Suppressor macrophage treated with lipopolysaccharide for 1 hour (primary cell): ENCODE data around the gene DUSP16.
"Not testable (repeated sequence)": the region's sequence is repeated elsewhere in the genome, so short reads cannot be mapped to it uniquely, and the experiment has no call there.

Experiments
- DNase-seq, 3 donors: peaks; one replicate each; pipeline ENCODE4 v3.0.0-alpha.2; 2020 to 2022

Gene DUSP16

DNA sequence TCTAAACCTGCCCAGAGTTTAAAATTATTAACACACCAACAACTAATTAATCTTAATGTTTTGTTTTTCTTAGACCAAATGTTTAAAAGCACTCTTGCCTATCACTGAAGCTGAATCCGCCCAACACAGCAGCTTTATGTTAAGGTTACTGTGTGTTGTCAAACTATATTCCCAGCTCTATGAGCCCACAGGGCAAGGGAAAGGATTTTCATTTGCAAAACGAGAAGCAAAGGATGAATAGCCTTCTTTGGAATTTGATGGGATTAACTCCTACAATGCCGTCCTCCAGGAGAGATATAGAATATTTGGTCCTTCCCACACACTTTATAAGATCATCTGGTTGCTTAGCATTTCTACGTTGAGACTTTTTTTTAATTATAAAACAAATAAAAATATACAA lies 43.7 kb downstream of the DUSP16 start:
- no peak for DNase-seq

GRCh38 chr12:12518464-12518845 lies 44.2 kb downstream of the DUSP16 start:
- DNase-seq, result no peak

DNA sequence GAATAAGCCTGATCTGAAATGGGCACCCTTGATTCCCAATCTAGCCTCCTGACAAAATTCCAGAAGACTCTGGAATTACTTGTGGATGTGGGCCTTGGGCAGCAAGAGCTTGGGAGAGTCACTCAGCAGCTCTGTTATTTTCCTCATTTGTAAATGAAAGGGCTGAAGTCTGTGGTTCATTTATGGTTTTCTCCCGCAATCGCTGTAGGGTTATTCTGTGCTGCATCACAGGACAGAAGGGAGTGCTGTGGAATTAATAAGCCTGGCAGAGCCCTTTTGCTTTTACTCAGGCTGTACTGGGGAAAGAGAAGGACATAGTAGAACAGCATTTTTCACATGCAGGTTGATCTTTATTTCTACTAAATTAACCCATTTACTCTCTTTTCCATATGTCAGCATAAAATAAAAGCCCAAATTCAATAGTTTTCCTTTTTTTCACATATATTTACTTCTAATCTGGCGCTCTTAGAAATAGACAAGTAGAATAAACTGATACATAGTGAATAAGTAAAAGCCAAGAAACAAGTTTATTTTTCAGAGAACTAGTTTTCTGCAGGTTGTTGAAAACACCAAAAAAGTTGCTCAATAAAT lies 49.2 kb downstream of the DUSP16 start:
- no peak for DNase-seq

DNA sequence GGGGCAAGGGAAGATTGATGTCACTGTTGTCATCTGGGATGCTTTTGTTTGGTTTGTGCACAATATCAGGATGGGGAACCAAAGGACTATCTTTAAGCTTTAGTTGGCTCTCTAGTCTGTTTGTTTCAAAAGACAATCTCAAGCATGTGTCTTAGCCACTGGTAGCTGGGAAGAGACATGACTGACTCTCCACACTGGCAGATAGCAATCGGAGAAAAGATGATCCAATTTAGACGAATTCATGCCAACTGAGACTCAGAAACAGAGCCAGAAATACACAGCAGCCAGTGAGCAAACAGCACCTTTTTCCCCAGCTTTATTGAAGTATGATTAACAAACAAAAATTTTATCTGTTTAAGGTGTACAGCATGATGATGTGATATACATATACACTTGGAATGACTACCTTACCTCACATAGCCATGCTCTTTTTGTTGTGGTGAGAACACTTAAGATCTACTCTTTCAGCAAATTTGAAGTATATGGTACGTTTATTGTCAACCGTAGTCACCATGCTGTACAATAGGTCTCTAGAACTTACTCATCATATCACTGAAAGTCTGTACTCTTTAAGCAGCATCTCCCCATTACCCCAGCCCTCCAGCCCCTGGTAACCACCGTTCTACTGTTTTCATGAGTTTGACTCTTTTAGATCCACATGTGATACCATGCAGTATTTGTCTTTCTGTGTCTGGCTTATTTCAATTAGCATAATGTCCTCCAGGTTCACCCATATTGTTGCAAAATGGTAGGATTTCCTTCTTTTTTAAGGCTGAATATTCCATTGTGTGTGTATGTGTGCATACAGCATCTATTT lies 50.6 kb downstream of the DUSP16 start:
- no peak for DNase-seq

DNA sequence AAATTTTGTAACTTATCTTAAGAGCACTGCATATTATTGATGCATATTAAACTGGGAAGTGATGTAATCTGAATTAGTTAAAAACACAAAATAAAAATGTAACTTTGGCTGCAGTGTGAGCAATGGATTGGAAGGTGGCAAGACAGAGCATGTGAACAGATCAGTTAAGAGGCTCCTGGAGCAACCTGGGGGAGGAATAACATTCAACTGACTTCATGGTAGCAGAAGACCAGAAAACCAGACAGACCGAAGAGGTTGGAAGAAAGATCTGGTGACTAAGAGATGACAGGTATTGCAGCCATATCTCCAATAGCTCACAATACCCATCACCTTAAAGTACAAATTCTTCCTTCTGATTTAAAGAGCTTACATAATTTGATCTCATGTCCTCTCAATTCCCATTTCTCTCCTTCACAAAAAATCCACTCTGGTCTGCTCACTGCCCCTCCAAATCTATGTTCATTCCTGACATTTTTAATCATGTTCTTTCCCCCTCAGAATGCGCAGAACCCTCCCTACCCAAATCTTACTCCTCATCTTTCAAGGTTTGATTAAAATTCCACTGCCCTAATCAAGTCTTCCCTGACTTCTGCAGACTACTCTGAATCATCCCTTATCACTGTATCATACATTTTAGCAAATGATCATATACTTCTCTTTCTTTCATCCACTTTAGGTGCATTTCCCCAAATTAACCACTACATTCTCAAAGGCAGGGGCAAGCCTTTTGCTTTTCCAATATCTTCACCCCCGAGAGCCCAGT lies 51.5 kb downstream of the DUSP16 start:
- DNase-seq, result no peak

DNA sequence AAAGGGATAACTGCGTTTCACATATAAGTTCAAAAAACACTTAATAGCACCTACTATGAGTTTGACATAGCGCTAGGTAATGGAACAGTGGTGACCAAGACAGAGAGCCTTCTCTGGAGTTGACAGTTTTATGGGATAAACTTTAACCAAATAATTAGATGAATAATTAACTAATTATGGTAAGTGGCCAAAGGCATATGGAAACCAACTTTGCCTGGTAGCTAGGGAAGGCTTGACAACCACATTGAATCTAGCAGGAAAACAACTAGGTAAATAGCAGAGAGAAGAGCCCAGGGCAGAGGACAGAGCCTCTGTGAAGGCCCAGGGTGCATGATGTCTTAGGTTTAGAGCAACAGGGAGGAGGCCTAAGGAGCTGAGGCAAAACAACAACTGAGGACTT lies 52.1 kb downstream of the DUSP16 start:
- no peak for DNase-seq

GRCh38 chr12:12510141-12510540 lies 52.5 kb downstream of the DUSP16 start:
- DNase-seq, result peak; percentile 61 to 85 (median 74)

DNA sequence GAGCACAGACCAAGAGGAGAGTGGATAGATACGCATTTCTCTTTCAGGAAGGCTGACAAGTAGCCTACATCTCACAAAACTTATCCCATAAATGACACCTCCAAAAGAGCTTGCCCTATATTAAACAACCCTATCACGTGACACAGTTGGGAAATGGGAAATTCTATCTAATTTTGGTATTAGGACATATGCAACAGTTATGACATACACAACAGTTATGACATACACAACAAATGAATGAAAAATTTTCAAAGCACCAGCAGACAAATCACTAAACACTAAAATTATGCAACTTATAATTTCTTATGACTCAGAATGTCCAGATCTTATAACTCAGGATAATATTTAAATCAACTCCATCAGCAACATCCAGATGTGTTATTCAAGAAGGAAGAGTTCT lies 54.1 kb downstream of the DUSP16 start:
- DNase-seq, result peak; percentile 73 to 93 (median 89)

GRCh38 chr12:12507121-12507520 lies 55.5 kb downstream of the DUSP16 start:
- no peak for DNase-seq

DNA sequence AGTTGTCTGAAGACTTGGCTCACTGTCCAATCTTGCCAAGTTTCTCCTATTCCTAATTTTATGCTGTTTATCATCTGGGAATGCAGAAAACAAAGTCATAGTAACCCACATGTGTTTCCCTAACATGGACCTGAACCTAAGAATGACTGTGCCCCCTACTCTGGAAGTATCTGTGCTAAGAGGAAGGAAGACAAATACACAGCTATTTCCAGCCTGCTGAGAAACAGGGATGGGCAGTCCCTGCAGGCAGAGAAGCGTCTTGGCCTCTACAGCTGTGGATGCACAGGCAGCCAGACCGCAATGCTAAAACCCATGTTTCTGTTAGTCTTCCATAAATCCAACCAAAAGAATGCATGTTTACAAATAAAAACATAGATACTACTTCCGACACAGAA lies 56.2 kb downstream of the DUSP16 start:
- no peak for DNase-seq

- no peak for DNase-seq
Measured at GRCh38 chr12:12505544-12506495, 56.8 kb downstream of the DUSP16 start.

DNA sequence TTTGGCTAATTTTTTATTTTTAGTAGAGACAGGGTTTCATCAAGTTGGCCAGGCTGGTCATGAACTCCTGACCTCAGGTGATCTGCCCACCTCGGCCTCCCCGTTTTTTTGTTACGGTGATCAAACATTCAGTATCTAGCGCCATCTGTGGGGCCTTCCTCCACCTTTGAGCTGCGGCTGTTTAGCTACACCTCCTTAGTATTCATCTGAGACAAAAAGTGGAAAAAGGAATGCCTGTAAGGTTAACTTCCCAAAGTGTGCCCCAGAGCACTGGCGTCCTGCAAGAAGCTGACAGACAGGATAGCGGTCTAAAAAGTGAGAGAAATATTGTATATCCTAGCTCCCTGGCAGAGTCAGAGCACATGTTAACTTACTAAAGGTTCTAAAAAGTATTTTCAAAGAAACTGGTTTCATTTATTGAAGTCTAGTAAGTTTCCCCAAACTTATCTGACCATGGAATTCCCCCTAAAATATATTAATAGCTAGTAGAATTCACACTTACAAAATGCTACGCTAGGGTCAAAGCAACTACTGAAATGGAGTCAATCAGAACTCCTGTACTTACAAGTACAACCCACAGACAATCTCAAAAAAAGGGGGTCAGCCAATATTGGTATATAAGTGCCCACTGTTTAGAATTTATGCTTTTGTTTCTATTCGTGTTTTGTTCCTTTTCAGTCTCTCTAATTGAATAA lies 59.1 kb downstream of the DUSP16 start:
- DNase-seq, result peak in 1 of 3 donors; percentile 18

DNA sequence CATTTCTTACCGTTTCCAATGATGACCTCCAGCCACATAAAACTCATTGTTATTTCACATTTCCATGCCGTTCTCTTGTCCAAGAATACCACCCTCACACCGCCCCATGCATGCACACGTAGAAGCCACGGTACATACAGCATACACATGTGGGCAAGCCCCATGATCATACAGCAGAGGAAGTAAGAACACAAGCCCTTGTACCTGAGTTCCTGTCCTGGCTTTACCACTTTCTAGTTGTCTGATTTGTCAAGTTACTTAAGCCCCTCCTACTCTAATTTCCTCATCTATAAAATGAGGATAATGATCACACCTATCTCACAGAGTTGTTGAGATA lies 59.9 kb downstream of the DUSP16 start:
- DNase-seq, result no peak

- not testable (repeated sequence) for DNase-seq
Measured at GRCh38 chr12:12502130-12502814, 60.4 kb downstream of the DUSP16 start.

DNA sequence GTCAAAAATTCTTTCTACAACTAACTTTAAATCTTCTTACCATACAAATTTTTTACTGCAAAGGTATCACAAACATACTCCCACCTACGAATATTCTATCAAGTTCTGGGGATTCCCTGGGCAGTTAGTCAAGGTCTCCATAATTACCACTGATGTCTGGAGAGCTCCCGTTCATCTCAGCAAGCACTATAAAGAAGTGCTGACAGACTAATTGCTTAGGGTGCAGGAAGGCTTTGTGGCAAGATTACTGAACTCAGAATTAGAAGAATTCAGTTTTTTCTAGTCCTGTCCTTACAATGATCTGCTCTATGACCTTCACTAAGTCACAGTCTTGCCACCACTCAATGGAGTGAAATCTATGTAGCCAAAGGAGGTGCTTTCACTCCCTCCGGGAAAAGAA lies 61.5 kb downstream of the DUSP16 start:
- no peak for DNase-seq

- no peak for DNase-seq
Measured at GRCh38 chr12:12499909-12500604, 62.6 kb downstream of the DUSP16 start.

DNA sequence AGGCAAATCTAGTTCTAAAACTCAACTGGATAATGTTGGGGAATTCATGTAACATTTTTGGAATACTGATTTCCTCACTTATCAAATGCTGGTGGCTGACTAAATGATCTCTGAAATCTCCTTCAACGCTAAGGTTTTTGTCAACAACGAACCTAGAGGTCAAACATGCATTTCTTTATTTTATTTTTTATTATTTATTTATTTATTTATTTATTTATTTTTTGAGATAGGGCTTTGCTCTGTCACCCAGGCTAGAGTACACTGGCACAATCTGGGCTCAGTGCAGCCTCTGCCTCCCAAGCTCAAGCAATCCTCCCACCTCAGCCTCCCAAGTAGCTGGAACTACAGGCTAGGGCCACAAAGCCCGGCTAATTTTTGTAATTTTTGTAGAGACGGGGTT lies 64.5 kb downstream of the DUSP16 start:
- no peak for DNase-seq

GRCh38 chr12:12495536-12495935 lies 67.1 kb downstream of the DUSP16 start:
- DNase-seq, result no peak

DNA sequence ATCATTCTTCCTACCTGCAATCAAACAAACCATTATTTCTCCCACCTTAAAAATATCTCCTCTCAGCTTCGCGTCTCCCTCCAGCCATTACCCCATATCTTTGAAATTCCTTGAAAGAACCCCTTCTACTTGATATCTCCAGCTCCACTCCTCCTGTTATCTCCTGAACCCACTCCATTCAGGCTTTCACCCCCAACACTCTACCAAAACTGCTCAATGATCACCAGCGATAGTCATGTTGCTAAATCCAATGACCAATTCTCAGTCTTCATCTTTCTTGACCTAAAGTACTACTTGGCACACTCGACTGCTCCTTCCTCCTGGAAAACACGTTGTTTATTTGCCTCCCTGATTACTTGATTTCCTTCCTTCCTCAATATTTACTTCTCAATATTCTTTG lies 70.1 kb downstream of the DUSP16 start:
- no peak for DNase-seq

DNA sequence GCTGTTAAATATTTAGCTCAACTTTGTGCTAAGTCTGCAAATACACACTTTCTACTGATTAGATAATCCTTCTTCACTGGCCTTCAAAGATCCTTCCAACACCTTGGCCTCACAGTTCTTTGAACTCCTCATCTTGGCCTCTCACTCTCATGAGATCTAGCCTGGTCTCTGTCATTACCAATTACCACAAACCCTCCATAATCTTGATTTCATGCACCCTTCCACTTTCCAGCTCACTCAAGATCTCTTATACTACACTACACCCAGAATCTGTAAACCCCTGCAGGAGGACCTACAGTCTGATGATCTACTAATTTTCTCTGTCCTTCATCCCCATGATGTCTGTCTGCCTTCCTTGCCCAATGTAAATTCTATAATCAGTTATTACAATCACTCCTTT lies 71.1 kb downstream of the DUSP16 start:
- no peak for DNase-seq
